GM12865 (cell line): ENCODE measurements around the gene WDFY3.

Experiments used
- DNase-seq: peaks from one replicate; pipeline ENCODE4 v3.0.0; 2010; ENCODE audit warnings: low read depth
- H3K4me3 ChIP-seq: 2 replicates; pipeline ENCODE4 v1.5.1; 2011; ENCODE audit warnings: mild to moderate bottlenecking, low read depth, low read length, control low read depth
- CTCF ChIP-seq: IDR thresholded peaks from 2 replicates; pipeline ENCODE4 v1.5.1; 2011; ENCODE audit warnings: low read length, control low read depth, low read depth, inconsistent platforms; ENCODE audit not compliant: insufficient read depth; ENCODE audit errors: missing control alignments

The WDFY3 gene

GRCh38 chr4:84796394-84796793 lies 170.1 kb downstream of the WDFY3 start:
- no peak for DNase-seq
- TF ChIP-seq CTCF = no peak

GRCh38 chr4:84792366-84793301 lies 173.9 kb downstream of the WDFY3 start:
- DNase-seq = no peak
- TF ChIP-seq CTCF = no peak
- no peak overlapping the region for H3K4me3 ChIP-seq

More at GRCh38 chr4:84796394-84796793, 170.1 kb downstream of the WDFY3 start:
- no peak overlapping the region for H3K4me3 ChIP-seq

- no peak for DNase-seq
- no peak for TF ChIP-seq CTCF
- H3K4me3 ChIP-seq = no peak overlapping the region
Measured at GRCh38 chr4:84790769-84791565, 175.5 kb downstream of the WDFY3 start.

GRCh38 chr4:84786478-84786877 lies 180.0 kb downstream of the WDFY3 start:
- no peak for TF ChIP-seq CTCF
- no peak overlapping the region for H3K4me3 ChIP-seq
- DNase-seq = no peak

GRCh38 chr4:84782517-84782916 lies 184.0 kb downstream of the WDFY3 start:
- DNase-seq = no peak
- no peak overlapping the region for H3K4me3 ChIP-seq
- no peak for TF ChIP-seq CTCF

- DNase-seq = no peak
- TF ChIP-seq CTCF = no peak
- H3K4me3 ChIP-seq = no peak overlapping the region
Measured at GRCh38 chr4:84780719-84781118, 185.8 kb downstream of the WDFY3 start.
